GM19035 (cell line): Measurements from ENCODE around the gene PMPCA.

Source experiments
- ATAC-seq: cut with Tn5 transposase; IDR thresholded peaks from one replicate; pipeline ENCODE4 v1.9.1; 2021; ENCODE audit not compliant: unreplicated experiment

PMPCA gene

DNA sequence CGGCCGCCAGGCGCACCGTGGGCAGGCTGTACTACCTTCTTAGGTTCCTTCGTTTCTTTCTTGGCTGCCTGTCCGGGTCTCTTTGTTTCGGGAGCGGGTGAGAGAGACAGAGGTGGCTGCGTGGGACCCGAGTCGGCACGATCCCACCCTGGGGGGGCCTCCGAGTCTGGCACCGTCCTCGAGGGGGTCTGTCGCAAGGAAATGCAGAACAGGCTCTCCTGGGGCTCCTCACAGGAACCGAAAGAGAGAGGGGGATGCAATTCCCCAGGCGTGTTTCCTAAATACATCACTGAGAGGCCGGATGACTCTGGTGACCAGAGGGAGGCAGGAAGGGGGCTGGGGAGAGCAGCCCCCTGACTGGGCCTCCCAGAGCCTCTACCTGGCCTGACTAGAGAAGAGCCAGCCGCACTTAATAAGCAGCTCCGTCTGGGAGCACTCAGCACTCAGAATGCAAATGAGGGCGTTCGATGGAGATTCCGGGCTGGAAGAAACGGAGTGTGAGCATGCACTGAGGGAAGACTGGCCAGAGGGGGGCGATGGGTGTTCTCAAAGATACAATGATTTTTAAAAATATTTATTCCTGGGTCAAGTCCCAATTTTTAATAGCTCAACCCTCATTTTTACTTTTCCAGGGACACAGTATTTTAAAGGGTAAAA lies 40.9 kb downstream of the PMPCA start:
- ATAC-seq, result no peak

DNA sequence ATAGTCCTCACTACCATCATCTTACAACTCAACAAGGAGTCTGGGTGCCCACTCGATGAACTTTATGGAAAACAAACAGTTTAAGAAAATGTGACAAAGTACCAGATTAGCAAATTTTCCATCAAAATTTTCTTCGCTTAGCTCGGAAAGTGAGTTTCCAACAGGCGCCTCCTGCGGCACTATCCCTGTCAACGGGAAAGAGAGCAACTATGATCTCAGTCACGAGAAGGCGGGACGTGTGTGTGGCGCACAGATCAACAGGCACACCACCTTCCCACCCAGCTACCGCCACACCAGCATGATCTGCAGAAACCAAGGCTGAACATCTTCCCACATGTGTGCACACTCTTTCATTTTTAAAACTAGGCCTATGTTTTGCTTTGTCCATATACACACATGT lies 42.9 kb downstream of the PMPCA start:
- no peak for ATAC-seq

DNA sequence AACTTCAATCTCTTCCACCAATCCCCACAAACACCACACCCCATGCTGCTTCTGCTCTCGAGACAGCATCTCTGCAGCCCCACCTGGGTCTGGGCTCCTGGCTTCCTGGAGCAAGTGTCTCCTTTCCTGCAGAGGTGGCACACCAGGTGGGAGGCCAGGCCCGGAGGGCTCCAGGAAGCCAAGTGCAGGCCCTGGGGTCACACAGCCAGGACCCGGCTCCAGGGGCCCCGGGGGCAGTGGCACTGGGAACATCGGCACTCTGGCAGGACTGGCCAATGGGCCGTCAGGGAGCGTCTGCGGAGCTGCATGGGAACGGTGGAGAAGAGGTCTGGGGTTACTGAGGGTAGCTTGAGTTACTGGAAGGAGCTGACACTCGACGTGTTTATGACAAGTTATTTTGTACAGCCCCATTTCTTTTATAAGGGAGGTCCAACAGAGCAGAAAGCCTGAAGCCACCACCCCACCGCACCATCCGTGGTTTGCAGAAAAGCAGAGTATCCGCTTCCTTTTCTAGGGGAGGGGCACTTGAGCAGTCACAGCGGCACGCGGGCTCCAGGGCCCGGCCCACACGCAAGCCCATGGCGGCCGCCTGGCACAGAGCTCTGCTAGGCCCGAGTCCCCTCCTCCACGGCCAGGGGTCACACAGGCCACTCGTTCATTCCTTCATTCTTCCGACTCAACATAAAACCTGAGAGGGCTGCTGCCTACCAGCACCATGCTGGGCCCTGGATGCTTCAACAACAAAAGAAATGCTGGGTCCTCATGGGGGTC lies 43.8 kb downstream of the PMPCA start:
- no peak for ATAC-seq

DNA sequence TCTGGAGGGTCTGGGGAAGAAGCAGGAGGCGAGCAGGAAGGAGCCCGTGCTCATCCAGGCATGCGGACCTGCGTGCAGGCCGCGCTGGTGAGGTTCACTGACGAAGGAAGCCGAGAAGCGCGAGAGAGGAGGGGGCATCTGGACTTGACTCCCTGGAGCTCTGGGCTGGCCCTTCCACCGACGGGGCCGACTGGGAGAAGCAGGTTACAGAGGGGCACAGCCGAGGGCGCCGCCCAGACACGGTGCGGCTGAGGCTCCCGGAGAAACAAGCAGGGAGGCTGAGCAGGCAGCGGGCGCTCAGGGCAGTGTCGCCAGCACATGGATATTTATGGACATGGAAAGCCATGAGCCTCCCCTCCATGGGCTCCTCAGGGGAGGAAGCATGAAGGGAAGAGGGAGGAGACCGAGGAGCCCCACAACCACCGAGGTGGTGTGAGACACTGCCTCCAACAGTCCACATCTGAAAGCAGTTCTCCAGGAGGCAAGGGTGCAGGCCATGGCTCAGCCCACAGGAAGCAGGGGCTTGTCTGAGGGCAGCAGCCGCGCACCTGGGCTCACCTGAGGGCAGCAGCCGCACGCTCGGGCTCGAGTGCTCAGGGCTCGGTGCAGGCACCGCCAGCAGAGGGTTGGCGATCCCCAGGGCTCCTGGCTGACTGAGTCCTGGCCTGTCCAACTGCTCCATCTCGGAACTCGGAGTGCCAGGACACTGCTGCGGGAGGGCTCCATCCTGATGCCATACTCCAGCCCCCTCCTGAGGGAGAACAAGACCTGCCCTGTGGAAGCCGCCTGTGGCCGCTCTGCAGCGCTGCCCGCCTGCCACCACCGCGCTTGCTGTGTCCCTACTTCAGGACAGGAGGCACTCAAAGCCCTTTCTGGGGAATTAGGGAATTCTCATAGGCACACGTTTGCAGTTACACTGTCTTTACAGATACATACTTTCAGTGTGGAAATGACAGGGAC lies 44.9 kb downstream of the PMPCA start:
- ATAC-seq, result no peak

DNA sequence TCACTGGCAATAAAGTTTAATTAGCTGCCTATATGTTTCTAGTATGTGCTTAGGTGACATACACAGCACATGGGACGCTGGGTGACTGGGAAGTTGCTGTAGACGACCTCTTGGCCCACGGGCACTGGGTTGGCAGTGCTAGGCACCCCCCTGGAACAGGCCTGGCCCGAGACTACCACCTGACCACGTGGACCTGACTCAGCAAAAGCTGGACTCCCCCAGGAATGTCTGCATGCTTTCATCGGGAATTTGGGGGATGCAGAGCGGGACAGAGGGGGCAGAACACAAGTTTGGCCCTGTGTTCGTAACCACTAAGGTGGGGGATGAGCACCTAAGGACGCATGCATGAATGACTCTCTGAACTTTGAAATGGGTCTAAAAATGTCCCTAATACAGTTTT lies 45.8 kb downstream of the PMPCA start:
- no peak for ATAC-seq

DNA sequence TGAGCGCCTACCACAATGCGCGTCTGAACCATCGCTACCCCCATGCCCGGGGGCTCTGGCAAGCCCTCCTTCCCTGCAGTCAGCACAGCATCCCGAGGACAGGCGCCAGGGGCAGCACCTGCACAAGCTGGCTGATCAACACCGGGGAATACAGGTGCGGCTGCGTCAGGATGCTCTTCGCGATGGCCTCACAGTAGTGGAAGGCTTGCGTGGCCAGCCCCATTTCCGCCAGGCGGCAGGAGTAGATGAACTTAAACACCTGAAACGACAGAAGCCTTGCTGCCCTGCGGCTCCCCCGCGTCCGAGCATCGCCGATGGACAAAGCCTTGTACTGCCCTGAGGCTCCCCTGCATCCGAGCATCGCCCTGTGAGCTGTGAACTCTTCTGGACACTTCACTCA lies 46.9 kb downstream of the PMPCA start:
- ATAC-seq, result no peak

DNA sequence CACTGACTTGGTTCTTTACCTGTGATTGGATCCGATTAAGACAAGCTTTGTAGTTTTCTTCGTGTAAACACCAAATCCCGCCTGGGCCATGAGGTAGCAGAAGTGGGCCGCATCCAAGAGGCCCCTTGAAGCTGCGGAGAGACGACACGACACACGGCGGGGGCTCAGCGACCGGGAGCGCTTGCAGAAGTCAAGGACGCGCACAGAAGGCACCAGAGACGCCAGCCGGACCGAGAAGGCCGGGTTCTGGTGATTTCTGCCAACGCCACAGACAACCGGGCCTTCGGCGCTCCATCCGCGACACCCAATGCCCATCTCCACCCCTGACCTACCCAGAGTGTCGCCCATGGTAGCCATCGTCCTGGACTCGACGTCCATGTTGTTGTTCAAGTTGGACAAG lies 49.0 kb downstream of the PMPCA start:
- ATAC-seq, result no peak

DNA sequence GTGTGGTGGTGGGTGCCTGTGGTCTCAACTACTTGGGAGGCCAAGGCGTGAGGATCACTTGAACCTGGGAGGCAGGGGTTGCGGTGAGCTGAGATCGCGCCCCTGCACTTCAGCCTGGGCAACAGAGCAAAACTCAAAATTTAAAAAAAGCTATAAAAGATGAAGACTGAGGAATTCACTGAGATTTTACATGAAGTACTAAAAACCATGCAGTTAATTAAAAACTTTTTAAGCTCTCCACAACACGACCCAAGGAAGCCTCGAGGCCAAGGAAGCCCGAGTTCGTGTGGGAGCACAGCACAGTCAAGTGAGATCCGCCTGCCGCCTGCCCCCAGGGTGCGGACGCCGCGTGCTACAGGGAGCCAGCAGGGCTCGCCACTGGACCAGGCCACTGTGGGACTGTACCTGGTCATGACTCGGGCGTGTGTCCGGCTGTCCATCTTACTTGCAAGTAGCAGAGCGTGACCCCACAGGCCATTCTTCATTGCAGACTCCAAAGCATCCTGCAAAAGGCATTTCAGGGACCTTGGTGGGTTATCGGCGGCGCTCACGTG lies 50.4 kb downstream of the PMPCA start:
- no peak for ATAC-seq

DNA sequence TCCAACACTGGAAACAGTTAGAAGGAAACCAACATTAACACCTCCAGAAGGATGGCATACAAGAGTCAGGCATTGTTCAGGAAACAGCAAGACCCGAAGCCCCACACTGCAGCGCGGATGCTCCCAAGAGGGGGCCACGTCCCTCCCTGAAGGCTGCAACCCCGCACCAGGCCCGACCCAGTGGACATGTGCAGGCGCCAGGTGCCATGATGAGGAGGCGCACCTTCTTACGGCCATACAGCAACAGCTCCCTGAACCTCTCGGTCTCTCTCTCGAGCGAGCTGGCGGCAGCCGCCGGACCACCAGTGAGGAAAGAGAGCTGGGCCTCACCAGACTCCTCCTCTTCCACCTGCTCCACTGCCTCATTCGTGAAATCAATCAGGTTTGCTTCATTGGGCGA lies 52.2 kb downstream of the PMPCA start:
- no peak for ATAC-seq

DNA sequence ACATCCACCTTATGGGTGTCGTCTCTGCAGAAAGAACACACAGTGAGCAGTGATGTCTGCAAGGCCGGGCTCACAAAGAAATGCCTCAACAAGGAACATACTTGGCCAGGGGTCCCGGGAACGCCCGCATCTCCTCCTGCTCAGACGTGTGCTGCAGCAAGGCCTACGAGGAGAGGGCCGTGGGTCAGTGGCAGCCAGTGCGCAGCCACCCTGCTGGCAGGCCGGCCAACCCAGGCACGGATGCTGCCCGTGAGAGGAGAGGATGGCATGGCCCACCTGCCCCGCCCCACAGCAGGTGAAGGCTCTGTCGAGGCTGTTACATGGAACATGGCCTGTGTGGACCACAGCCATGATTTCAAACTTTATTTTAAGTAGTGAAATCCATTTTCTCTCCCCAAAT lies 53.1 kb downstream of the PMPCA start:
- no peak for ATAC-seq

DNA sequence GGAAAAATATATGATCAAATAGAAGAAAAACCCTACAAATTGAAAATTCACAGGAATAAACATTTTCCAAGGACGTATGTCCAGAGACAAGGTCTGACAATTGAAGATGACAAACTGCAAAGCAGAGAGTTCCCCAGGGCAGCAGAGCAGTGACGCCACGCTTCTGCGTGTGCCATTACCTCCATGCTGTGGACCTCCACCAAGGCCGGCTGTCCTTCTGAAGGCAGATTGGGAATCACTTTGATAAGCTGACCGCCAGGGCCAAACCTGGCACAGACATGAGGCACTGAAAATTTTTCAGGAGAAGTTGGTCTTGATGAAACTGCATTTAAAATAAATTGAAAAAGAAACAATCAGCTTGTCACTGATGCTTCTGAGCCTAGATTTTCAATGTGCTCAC lies 53.8 kb downstream of the PMPCA start:
- ATAC-seq, result no peak

DNA sequence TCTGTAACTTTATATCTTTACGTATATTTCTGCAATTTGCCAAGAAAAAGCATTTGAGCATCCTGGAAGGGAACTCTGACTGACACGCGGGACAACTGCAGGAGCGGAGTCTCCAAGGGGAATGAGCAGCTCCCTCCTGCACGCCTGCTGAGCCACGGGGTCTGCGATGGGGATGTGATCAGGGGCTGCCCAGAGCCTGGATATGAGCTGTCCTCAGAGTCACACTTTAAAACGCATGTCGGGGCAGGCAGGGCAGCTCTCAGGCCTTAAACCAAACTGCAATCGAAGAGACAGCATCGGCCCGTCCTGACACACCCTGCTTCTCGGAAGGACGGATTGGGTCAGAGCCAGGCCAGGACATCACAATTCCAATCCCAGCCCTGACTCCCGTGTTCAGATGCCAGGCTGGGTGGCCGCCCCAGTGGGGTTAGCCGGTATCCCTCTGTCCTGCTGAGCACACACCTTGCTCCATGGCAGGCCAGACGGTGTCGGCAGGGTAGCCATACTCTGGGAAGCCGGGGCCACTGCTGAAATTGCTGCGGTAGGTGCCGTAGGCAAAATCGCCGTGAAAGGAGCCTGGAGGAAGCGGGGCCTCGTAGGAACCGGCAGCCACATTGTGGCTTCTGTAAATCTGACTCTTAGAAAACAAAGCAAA lies 55.2 kb downstream of the PMPCA start:
- ATAC-seq, result no peak

DNA sequence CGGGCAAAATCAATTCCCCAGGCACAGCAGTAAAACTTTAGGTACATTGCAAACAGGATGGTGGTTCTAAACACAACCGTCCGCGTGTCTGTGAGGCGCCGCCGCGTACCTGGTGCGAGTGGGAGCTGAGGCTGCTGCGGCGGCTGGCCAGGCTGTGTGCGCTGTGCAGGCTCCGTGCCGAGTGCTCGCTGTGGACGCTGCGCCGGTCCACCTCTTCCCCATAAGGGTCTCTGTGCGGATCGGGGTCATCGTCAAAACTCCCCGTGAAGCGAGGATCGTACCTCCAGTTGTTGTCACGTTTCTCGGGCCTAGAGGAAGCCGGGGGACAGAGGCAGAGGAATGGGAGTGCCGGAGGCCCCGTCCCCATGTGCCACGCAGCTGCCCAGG lies 55.7 kb downstream of the PMPCA start:
- no peak for ATAC-seq

DNA sequence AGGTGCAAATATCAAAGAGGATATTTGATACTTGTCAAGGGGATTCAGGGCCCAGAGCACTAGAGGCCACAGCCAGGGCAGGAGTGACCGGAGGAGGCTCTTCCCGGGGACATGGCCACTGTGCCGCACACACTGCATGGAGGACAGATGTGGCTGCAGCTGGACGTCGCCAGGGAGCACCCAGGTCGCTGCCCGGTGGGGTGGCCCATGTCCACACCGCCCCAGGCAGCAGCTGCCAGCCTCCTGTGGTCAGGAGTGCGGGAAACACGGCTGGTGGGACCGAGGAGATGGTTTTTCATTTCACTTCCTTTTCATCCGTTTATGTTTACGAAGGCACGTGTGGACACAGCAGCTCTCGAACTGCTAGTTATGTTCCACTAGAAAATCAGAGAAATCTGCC lies 57.3 kb downstream of the PMPCA start:
- no peak for ATAC-seq

DNA sequence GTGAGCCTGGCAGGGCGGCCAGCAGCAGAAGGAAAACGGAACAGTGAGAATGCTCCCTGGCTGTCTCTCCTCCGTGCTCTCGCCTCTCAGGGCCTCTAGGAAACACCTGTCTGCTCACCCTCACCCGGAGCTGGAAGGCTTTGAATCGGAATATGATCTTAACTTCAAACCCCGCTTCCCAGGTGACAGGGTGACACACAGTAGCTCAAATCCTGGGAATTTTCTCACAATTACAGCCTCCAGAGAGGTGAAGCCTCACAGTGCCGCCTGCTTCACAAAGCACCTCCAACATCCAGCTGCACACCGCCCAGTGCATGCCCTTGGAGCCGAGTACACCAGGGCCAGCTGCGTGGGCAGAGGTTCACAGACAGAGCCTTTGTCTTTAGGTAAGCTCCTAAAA lies 59.9 kb downstream of the PMPCA start:
- no peak for ATAC-seq

DNA sequence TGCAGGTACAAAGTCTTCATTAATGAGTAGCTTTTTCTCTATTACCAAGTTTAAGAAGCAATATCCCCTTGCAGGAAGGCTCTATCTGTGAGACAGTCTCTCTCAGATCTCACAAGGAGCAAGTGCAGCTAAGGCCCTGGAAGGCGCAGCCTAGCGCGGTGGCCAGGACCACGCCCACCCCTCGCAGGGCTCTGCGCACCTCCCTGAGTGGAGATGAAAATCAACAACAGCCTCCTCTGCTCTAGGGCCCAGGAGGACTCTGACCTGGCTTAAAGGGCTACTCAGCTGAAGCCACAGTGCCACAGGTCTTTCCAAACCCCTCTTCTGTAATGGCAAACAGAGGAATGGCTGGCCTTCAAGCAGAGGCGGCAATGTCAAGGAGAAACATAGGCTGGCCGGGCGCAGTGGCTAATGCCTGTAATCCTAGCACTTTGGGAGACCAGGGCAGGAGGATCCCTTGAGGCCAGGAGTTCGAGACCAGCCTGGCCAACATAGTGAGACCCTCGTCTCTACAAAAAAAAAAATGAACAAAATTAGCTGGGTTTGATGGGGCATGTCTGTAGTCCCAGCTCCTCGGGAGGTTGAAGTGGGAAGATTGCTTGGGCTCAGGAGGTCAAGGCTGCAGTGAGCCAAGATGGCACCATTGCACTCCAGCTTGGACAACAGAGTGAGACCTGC lies 60.5 kb downstream of the PMPCA start:
- ATAC-seq, result no peak

DNA sequence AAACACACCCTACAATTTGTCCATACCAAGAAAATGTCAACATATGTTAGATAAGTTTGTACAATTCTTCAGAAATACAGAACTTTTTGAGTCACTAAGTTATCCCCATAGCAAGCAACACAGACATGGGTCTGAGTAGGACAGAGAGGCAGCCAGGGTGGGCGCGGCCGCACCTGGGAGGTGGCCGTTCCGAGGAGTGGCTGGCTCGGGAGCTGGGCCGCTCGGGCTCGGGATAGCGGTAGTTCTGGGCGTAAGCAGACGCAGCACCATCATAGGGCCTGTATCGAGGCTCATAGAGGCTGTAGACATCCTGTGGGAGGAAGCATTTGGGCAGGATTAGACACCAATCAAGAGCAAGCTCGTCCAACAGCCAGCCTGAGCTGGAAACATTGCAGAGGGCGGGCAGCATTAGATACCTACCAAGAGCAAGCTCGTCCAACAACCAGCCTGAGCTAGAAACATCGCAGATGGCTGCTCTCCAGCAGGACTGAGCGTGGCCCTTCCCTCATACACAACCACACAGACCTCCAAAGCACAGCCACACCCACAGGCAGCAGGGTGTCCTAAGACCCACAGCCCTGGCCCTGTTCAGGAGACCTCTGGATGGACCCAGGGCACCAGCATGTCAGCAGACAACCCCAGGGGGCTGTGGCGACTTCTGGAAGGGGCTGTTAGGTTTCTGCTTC lies 61.5 kb downstream of the PMPCA start:
- no peak for ATAC-seq

DNA sequence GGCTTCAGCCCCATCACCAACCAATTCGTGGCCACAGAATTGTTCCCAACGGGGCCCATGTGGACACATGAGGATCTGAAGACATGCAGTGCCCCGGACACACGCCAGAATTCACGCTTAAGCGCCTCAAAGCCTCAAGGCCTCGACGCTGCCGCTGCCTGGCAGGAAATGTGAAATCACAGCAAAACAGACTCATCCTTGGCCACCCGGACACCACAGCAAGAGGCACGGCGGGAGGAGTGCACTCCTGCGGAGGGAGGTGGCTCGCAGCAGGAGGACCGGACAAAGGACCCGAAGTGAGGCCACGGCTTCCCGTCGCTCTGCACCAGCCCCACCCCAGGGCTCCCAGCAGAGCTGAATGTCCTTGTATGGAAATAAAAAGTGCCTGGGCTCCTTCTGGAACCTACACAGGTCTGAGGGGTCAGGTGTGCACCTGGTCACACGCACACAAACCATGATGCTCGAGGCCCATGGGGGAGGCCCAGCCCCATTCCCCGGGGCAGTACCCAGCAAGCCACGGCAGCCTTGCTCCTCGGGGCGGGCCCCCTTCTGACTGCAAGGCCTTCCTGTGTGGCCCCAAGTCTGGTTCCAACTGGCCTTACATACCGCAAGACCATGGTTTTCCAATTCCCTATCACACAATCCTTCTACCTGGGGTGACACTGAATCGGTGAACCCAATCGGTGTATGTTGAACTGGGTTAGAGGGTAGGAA lies 62.3 kb downstream of the PMPCA start:
- no peak for ATAC-seq

DNA sequence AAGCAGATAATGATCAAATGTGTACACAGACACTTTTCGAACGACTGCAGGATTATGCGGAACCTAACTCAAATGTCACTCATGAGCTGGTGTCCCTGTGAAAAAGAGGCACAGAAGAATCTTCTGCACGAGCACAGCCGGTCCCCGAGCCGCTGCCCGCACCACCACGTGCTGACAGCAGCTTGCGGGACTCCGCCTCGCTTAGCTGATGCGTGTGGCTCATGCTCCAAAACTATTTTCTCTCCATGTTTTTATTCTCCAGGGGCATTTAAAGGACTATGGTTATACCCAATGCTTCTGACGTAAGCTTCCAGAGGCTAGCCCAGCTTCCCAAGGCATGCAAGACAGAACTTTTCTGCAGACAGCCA lies 62.9 kb downstream of the PMPCA start:
- ATAC-seq, result no peak
